Esophagus squamous epithelium (tissue), 4 donors: ENCODE data around the gene NEK7.

Experiments
- CTCF ChIP-seq, 6 experiments: fragments of 450-650 bp in 4 of 6; fragments of 200-600 bp in 2 of 6; sonication (generic) in 2 of 6; IDR thresholded peaks; one replicate each; pipeline ENCODE4 v1.5.1; 2016 to 2019; ENCODE audit warnings: antibody characterized with exemption in 6 of 6, mild to moderate bottlenecking in 4 of 6, moderate library complexity in 4 of 6
- POLR2A ChIP-seq, 4 donors: fragments of 450-650 bp; IDR thresholded peaks; one replicate each; pipeline ENCODE4 v1.6.1; 2017; ENCODE audit warnings: antibody characterized with exemption in 4 of 4, mild to moderate bottlenecking in 4 of 4, moderate library complexity in 3 of 4

GRCh38 chr1:198316546-198317100 is 159.8 kb downstream of the NEK7 start:
- TF ChIP-seq CTCF (IDR thresholded peaks at IDR 0.05) (no peak), POLR2A (IDR thresholded peaks at IDR 0.05) (no peak)
